Measurements from ENCODE around the gene FST.

GRCh38 chr5:53446908-53447307 is 33.5 kb upstream of the FST start:
- no peak for TF ChIP-seq POLR2AphosphoS5 (IDR thresholded peaks at IDR 0.05; ENCODE audit: low read depth, low read length)
- TF ChIP-seq POLR2A (IDR thresholded peaks at IDR 0.05; ENCODE audit: low read depth, low read length) = no peak
- no peak for TF ChIP-seq TAF1 (IDR thresholded peaks at IDR 0.05; ENCODE audit: low read depth, low read length)
- TF ChIP-seq SPI1 (IDR thresholded peaks at IDR 0.05; ENCODE audit: low read depth, low read length) = no peak

All from GM12891 (cell line).